ENCODE data around the gene EPS15.

DNA sequence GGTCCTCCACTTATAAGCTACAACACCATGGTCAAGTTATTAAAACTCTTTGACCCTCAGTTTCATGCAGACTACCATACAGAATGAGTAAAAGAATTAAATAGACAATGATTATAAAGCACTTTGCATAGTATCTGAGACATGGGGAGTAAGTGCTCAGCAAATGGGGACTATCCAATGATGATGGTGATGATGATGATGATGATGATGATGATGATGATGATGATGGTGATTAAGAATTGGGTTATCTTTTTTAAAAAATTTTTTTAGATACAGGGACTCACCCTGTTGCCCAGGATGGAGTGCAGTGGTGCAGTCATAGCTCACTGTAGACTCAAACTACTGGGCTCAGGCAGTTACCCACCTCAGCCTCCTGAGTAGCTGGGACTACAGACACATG is 8.1 kb upstream of the EPS15 start:
- TF ChIP-seq CTCF (IDR thresholded peaks at IDR 0.05) (no peak), POLR2A (IDR thresholded peaks at IDR 0.05) (no peak)

Measured in lower leg skin (tissue), 3 donors.